ENCODE results near the gene MSRB3.
"Not testable (repeated sequence)": the region's sequence is repeated elsewhere in the genome, so short reads cannot be mapped to it uniquely, and the experiment has no call there.

The MSRB3 gene

GRCh38 chr12:65282840-65283239, 4.4 kb downstream of the MSRB3 start:
- no peak overlapping the region for H3K4me3 ChIP-seq (ENCODE audit: low read depth, low read length)
- no peak for DNase-seq (ENCODE audit: low read depth)

DNA sequence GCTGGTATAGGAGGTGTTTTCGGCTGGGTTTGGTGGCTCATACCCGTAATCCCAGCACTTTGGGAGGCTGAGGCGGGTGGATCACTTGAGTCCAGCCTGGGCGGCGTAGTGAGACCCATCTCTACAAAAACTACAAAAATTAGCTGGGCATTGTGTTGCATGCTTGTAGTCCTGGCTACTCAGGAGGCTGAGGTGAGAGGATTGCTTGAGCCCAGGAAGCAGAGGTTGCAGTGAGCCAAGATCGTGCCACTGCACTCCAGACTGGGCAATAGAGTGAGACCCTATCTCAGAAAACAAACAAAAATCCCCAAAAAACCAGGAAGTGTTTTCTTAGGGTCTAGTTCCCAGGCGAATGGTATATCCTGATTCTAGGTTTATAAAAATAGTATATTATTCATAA, 7.0 kb downstream of the MSRB3 start:
- DNase-seq (ENCODE audit: low read depth); H3K4me3 ChIP-seq (ENCODE audit: low read depth, low read length): not testable (repeated sequence)

GRCh38 chr12:65287426-65287825, 8.9 kb downstream of the MSRB3 start:
- H3K4me3 ChIP-seq (ENCODE audit: low read depth, low read length), result no peak overlapping the region
- DNase-seq (ENCODE audit: low read depth), result no peak

DNA sequence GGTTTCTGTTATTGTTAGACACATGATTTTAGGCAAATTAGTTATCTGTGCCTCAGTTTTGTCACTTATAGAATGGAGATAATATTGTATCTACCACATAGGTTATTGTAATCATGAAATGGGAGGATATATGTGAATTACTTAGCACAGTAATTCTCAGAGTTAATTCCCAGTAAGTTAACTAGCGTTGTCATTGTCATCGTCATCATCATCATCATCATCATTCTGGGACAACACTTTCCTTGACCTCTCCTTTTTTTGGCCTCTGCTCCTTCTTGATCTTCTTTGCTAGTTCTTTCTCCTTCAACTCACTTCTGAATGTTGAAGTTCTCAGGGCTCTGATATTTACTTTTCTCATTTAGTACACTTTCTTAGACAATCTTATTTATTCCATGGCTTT, 13.8 kb downstream of the MSRB3 start:
- DNase-seq (ENCODE audit: low read depth), result no peak
- no peak overlapping the region for H3K4me3 ChIP-seq (ENCODE audit: low read depth, low read length)

DNA sequence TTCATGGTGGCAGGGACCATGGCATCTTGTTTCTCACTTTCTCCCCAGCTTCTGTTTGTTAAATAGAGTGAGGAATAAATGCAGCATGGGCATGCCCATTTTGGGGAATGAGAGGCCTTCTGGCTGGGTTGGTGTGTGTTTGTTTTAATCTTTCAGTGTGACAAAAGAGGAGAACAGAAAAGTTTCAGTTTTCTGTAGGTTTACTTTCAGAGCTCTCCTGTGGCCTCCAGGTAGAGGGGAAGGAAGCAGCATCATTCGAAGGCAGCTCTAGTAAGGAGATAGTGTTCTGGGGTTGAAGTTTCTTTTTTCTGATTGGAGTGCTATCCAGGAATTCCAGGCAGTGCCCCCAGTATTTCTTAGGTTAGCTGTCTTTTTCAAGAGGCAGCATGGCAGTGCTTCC, 15.3 kb downstream of the MSRB3 start:
- DNase-seq (ENCODE audit: low read depth), result no peak
- H3K4me3 ChIP-seq (ENCODE audit: low read depth, low read length), result no peak overlapping the region

- no peak for DNase-seq (ENCODE audit: low read depth)
- no peak overlapping the region for H3K4me3 ChIP-seq (ENCODE audit: low read depth, low read length)
These were observed 16.3 kb downstream of the MSRB3 start for GRCh38 chr12:65294641-65295262.

DNA sequence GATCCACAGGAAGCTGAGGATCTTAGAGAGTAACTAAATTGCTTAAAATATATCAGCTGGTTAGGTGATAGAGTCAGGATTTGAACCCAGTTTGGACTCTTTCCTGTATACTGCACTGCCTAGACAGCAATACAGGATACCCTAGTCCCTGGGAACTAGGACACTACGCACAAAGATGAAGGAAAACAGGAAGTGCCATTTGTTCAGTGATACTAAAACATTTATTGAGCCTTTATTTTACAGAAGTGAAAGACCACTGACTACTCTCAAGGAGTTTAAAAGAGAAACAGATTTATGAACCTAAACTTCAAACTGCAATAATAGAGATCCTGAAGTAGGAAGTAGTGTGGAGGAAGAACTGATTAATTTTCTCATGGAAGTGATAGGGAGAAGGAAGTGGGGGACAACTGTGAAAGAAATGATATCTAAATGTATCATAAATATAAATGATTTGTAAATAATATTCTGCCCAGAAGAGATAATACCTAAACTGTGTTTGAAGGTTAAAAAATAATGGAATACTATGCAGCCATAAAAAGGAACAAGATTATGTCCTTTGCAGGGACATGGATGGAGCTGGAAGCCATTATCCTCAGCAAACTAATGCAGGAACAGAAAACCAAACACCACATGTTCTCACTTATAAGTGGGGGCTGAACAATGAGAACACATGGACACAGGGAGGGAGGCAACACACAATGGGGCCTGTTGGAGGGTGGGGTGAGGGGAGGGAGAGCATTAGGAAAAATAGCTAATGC, 18.2 kb downstream of the MSRB3 start:
- H3K4me3 ChIP-seq (ENCODE audit: low read depth, low read length), result no peak overlapping the region

GRCh38 chr12:65300097-65300496, 21.6 kb downstream of the MSRB3 start:
- no peak overlapping the region for H3K4me3 ChIP-seq (ENCODE audit: low read depth, low read length)
- DNase-seq (ENCODE audit: low read depth), result no peak

More for the DNA sequence above, 18.2 kb downstream of the MSRB3 start:
- no peak for DNase-seq (ENCODE audit: low read depth)

DNA sequence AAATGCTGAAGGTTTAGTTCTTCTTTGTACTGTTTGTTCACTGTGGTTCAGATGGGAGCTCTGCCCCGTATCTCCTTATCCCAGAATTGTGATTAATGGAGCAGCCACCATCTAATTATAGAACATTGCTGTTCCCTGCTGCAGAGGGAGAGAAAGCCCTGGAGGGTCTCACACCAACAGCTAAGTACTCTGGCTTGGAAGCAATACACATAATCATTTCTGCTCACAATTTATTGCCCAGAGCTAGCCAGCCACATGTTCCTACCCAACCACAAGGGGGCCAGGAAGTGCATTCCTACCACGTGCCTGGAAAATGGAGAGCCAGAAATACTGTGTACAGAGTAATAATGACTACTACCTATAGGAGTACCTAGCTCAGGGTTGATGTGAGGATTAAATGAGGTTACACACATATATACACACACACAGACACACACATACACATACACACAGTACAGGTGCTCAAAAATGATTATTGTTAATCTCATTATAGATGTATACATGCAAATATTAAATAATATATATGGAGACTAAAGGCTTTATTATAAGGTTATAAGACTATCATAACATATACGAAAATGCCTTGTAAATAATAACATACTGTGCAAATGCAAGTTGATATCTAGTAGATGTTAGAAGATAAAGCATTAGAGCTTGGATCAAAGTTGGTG, 22.3 kb downstream of the MSRB3 start:
- no peak overlapping the region for H3K4me3 ChIP-seq (ENCODE audit: low read depth, low read length)
- no peak for DNase-seq (ENCODE audit: low read depth)

DNA sequence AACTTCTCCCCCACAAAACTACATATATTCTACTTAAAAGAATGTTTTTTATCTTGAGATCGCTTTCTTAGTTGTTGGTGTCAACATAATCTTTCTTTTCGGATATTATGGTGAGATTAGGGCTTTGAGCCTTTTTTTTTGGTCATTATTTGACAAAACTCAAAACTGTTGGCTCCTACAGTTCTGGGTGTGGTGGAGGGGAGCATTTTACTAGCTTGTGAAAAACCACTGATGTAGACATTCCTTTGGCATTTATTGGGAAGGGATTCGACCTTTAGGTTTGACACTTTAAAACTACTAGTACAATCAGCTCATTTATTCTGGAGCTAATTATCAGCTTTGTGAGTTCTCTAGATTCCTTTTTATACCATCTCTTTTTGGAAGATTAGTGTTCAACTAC, 24.4 kb downstream of the MSRB3 start:
- H3K4me3 ChIP-seq (ENCODE audit: low read depth, low read length), result no peak overlapping the region

GRCh38 chr12:65305346-65305950, 27.0 kb downstream of the MSRB3 start:
- H3K4me3 ChIP-seq (ENCODE audit: low read depth, low read length), result no peak overlapping the region
- no peak for DNase-seq (ENCODE audit: low read depth)

More for the DNA sequence above, 24.4 kb downstream of the MSRB3 start:
- DNase-seq (ENCODE audit: low read depth), result no peak

GRCh38 chr12:65306366-65307168, 28.1 kb downstream of the MSRB3 start:
- DNase-seq (ENCODE audit: low read depth), result peak; percentile 48
- H3K4me3 ChIP-seq (ENCODE audit: low read depth, low read length), result no peak overlapping the region

DNA sequence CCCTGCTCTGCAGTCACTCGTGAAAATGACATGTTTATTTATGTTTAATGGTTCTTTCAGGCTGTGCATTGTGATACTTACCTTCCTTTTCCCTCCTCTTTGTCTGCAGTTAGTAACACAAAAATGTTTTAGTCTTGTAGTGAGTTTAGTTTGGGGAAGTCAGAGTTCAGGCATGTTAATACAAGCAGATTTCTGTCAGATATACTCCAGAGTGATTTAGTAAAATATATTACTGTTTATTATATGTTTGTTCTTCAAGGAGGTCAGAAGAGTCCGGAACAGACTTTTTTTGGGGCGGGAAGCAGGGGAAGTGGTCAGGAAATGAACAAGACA, 28.7 kb downstream of the MSRB3 start:
- H3K4me3 ChIP-seq (ENCODE audit: low read depth, low read length), result no peak overlapping the region
- no peak for DNase-seq (ENCODE audit: low read depth)

GRCh38 chr12:65308006-65308405, 29.5 kb downstream of the MSRB3 start:
- DNase-seq (ENCODE audit: low read depth), result no peak
- H3K4me3 ChIP-seq (ENCODE audit: low read depth, low read length), result no peak overlapping the region

DNA sequence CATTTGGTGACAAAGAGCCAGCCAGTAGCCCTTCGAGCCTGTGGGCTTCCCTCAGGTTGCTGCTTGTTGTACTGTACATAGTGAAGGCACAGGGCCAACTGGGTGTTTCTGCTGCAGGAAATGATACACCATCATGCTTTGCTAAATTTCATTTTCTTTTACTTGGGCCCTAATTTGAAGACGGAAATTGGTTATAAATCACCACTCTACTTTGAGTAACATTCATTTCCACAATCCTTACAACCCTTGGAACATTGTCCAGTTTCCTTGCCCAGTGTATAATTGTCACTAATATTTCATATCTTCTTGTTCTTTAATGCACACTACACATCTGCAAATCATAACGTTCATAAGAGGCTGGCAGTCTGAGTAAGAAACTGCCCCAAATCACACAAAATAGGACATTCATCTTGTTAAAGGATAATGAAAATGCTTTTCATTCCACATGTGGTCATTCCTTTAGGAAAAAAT, 30.2 kb downstream of the MSRB3 start:
- DNase-seq (ENCODE audit: low read depth), result no peak
- no peak overlapping the region for H3K4me3 ChIP-seq (ENCODE audit: low read depth, low read length)

DNA sequence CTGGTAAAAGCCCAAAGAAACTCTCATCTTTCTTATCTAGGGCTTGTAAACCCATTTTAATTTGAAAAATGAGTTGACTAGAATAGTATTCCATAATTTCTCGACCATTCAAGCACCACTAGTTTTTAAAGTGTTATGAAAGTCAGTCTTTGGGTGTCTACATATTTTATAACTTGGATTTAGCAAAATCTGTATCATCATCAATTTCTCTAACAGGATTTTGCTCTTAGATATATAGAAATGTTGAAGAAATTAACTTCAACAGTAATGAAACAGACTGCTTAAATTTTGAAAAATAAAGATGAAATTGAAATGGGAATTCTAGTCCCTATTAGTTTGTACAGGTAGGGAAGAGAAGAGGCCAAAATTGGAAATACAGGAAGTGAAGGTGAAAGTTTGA, 32.8 kb downstream of the MSRB3 start:
- DNase-seq (ENCODE audit: low read depth), result no peak
- H3K4me3 ChIP-seq (ENCODE audit: low read depth, low read length), result no peak overlapping the region

DNA sequence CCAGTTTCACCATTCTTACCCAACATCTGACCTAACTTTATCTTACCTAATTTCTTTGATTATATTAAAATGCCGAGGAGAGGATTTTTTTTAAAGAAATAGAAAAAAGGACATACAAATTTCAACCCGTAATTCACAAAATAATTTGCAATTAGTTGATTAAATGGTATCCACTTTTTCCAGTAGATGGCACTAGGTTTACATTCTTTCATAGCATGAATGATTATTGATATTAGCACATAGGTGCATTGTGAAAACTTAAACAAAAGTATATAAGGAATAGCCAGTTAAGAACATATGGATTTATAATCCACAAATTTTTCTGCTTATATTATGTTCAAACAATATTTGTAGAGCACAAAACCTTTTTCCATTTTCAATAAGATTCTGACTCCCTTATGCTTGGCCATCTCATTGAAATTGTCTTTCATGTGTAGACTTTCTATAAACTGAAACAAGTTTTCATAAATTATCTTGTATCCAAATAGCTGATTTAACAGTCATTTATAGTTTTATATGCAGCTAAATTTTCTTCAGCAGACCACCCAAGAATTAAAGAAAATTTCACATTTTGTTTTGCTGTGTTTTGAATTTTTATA, 35.3 kb downstream of the MSRB3 start:
- H3K4me3 ChIP-seq (ENCODE audit: low read depth, low read length), result no peak overlapping the region
- DNase-seq (ENCODE audit: low read depth), result no peak

GRCh38 chr12:65315238-65315637, 36.8 kb downstream of the MSRB3 start:
- not testable (repeated sequence) for DNase-seq (ENCODE audit: low read depth); H3K4me3 ChIP-seq (ENCODE audit: low read depth, low read length)

GRCh38 chr12:65318186-65318685, 39.8 kb downstream of the MSRB3 start:
- H3K4me3 ChIP-seq (ENCODE audit: low read depth, low read length), result no peak overlapping the region
- no peak for DNase-seq (ENCODE audit: low read depth)
